Panc1 (cell line): ENCODE results near the gene SH3GL1.

ENCODE experiments used
- CTCF ChIP-seq: fragments of 450-650 bp; IDR thresholded peaks from 2 replicates; pipeline ENCODE4 v1.5.1; 2017; ENCODE audit warnings: mild to moderate bottlenecking
- POLR2AphosphoS5 ChIP-seq: IDR thresholded peaks from 2 replicates; pipeline ENCODE4 v1.6.1; 2012; ENCODE audit warnings: mild to moderate bottlenecking, low read depth, low read length, moderate library complexity
- REST ChIP-seq, 2 experiments: IDR thresholded peaks; 2 replicates each; pipeline ENCODE4 v1.6.1; 2011 to 2012; ENCODE audit warnings: low read depth in 2 of 2, control low read depth in 1 of 2, low read length in 1 of 2, mild to moderate bottlenecking in 1 of 2, moderate library complexity in 1 of 2; ENCODE audit not compliant: insufficient read depth in 1 of 2
- SIN3A ChIP-seq: IDR thresholded peaks from 2 replicates; pipeline ENCODE4 v1.6.1; 2012; ENCODE audit warnings: low read depth, mild to moderate bottlenecking, low read length, moderate library complexity, borderline replicate concordance; ENCODE audit not compliant: insufficient read depth
- TCF7L2 ChIP-seq: IDR thresholded peaks from 2 replicates; pipeline ENCODE4 v1.6.1; 2011; ENCODE audit warnings: mild to moderate bottlenecking, low read depth, low read length, inconsistent platforms

- TF ChIP-seq CTCF (no peak), SIN3A (no peak), POLR2AphosphoS5 (no peak), REST (IDR thresholded peaks at IDR 0.05; ENCODE audit: insufficient read depth in 1 of 2, low read depth in 2 of 2, low read length in 1 of 2) (no peak), TCF7L2 (no peak)
Observed at GRCh38 chr19:4338441-4339355, 61.6 kb downstream of the SH3GL1 start, which contains the start of gene STAP2.
